Heart left ventricle (tissue), 16 donors: ENCODE data around the gene CFAP251. TPM values are rescaled to one million over a fixed set of nuclear protein-coding genes. Genes with fewer than 3 reads are reported as not detected.
"Not testable (repeated sequence)": the region's sequence is repeated elsewhere in the genome, so short reads cannot be mapped to it uniquely, and the experiment has no call there.

ENCODE experiments used
- ATAC-seq, 4 donors: fragments of 200-7000 bp; cut with Tn5 transposase; one replicate each; pipeline ENCODE4 v1.9.1; 2020 to 2022; ENCODE audit warnings: moderate library complexity in 4 of 4, mild to moderate bottlenecking in 3 of 4, moderate number of reproducible peaks in 1 of 4
- DNase-seq, 5 donors: peaks; one replicate each; pipeline ENCODE4 v3.0.0-alpha.2; 2020
- H3K27ac ChIP-seq, 12 donors: fragments of 200-600 bp; sonication (generic) in 4 of 12; one replicate each; pipeline versions ENCODE4 v1.5.0 to v1.8.0; 2016 to 2022; ENCODE audit warnings: mild to moderate bottlenecking in 2 of 12
- H3K27me3 ChIP-seq, 9 donors: fragments of 200-600 bp; sonication (generic) in 2 of 9; one replicate each; pipeline versions ENCODE4 v1.5.1 to v1.8.0; 2016 to 2022; ENCODE audit warnings: mild to moderate bottlenecking in 3 of 9
- H3K36me3 ChIP-seq, 9 donors: fragments of 200-600 bp; sonication (generic) in 2 of 9; one replicate each; pipeline versions ENCODE4 v1.5.0 to v1.8.0; 2018 to 2022; ENCODE audit warnings: mild to moderate bottlenecking in 2 of 9
- H3K4me1 ChIP-seq, 12 donors: fragments of 200-600 bp; sonication (generic) in 4 of 12; one replicate each; pipeline versions ENCODE4 v1.5.0 to v1.8.0; 2016 to 2022; ENCODE audit warnings: mild to moderate bottlenecking in 3 of 12
- H3K4me3 ChIP-seq, 12 donors: fragments of 200-600 bp; sonication (generic) in 4 of 12; one replicate each; pipeline versions ENCODE4 v1.5.0 to v1.8.0; 2017 to 2022; ENCODE audit warnings: mild to moderate bottlenecking in 9 of 12, moderate library complexity in 4 of 12
- H3K9me3 ChIP-seq, 12 donors: fragments of 200-600 bp; sonication (generic) in 4 of 12; one replicate each; pipeline versions ENCODE4 v1.5.0 to v1.8.0; 2016 to 2022; ENCODE audit warnings: mild to moderate bottlenecking in 1 of 12
- POLR2A ChIP-seq, 2 donors: fragments of 450-650 bp; IDR thresholded peaks; one replicate each; pipeline ENCODE4 v1.6.1; 2017; ENCODE audit warnings: antibody characterized with exemption in 2 of 2, mild to moderate bottlenecking in 2 of 2, moderate library complexity in 2 of 2
- WGBS, 4 donors: extraction: QIAGEN DNeasy Blood & Tissue Kit in 2 of 4; methylation state at CpG; one replicate each; pipeline versions ENCODE4 v1.1.5 to v1.1.7; 2013 to 2018; 5-methylcytosine and 5-hydroxymethylcytosine counted together
- intact Hi-C, 10 donors: fragments of 100-400 bp; cut with DNase I; formaldehyde crosslinking; loops; one replicate each; pipeline versions ENCODE4 v1.11.1 to v1.14.2; 2022
- polyA plus RNA-seq, 2 donors: library from polyadenylated mRNA; stranded (reverse); fragments of 200-250 nt; gene quantifications; one replicate each; pipeline ENCODE4 v1.2.3, GENCODE V29; 2013
- total RNA-seq, 9 donors: library from RNA; depleted of rRNA in 2 of 9; stranded (reverse); fragments of >200 nt in 2 of 9; fragmentation: NEBNext Ultra II Directional in 3 of 9; extraction: Animal tissue kit (Norgen Biotek cat#: 25700) in 3 of 9; gene quantifications; one replicate each; pipeline versions ENCODE4 v1.1.0 to v1.2.4, GENCODE V29; 2016 to 2023
- TF ChIP-seq, protein P1 (sequence below), 12 donors: fragments of 200-600 bp; sonication (generic) in 4 of 12; IDR thresholded peaks; one replicate each; pipeline versions ENCODE4 v1.5.0 to v1.8.0; 2018 to 2022; ENCODE audit warnings: antibody characterized with exemption in 12 of 12, mild to moderate bottlenecking in 5 of 12
- donor health status: ischemic (EF 13 %, LVEDD 7.1; RV severe dilation, severe dysfunction).
- donor health status: healthy with polysubstance abuse.
- donor health status: DM: no; HTN: yes; CAD: no.
- donor health status: DM: no; HTN: no; CAD: no.
- donor health status: ischemic (EF 25% LVEDD 6.9; RV normal size, moderate dysfunction).
- donor health status: ischemic (EF 25% LVEDD 5.7; RV mildly dilated, moderate dysfunction).
- donor health status: healthy.
- donor health status: DM: yes; HTN: yes; CAD: no.
- donor health status: ischemic (EF 35%, LVEDD 5.7; RV mildly dilated, moderate dysfunction).
- donor health status: nonischemic (EF 11% LVEDD 7.7; RV severe dilation, severe dysfunction).
- donor health status: DM: yes; HTN: yes; CAD: no.
- donor health status: PGD.
- donor health status: ischemic (EF 29% LVEDD 5.4; RV normal size, mild dysfunction).
- donor health status: nonischemic (EF 23%, LVEDD 6.1; RV moderate dilation, normal function).

CFAP251 gene
- total and polyA plus RNA-seq, 11 donors = 0.60 to 8.0 (median 1.4) TPM

DNA sequence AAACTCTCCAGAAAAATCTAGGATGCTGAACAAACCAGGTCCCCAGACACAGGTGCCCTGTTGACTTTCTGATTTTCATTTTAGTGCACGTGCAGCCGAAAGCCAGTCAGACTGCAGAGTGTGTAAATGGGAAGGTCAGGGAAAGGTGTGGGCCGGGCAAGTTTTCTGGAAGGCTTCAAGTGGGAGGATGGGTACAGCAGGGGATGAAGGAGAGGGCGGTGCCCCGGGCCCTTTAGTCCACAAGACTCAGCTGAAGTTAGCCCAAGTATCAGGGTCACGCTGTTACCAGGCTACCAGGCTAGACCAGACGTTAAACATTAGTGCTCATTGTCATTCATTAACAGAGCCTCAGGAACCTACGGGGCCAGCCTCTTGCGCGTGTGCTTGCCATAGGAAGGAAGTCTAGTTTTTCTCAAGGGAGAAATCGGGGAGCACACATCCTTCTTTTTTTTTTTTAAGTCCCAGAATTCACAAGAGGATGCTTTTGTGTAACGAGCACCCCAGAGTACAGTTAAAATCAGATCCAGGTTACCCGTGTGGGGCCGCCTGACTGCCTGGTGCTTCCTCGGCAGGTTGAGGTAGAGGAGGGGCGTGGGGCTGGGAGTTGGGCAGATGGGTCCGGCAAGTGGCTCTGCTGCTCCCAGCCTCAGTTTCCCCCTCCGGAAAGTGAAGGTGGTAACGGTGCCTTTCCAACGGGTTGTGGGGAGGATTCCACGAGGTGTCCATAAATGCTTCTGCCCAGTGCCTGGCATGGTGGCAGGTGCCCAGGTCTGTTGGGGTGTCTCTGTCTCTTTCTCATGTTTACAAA is 122.4 kb downstream of the CFAP251 start:
- H3K27me3 ChIP-seq = no peaks in the 10 kb centered on the region
- TF ChIP-seq, protein P1, sequence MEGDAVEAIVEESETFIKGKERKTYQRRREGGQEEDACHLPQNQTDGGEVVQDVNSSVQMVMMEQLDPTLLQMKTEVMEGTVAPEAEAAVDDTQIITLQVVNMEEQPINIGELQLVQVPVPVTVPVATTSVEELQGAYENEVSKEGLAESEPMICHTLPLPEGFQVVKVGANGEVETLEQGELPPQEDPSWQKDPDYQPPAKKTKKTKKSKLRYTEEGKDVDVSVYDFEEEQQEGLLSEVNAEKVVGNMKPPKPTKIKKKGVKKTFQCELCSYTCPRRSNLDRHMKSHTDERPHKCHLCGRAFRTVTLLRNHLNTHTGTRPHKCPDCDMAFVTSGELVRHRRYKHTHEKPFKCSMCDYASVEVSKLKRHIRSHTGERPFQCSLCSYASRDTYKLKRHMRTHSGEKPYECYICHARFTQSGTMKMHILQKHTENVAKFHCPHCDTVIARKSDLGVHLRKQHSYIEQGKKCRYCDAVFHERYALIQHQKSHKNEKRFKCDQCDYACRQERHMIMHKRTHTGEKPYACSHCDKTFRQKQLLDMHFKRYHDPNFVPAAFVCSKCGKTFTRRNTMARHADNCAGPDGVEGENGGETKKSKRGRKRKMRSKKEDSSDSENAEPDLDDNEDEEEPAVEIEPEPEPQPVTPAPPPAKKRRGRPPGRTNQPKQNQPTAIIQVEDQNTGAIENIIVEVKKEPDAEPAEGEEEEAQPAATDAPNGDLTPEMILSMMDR (IDR thresholded peaks at IDR 0.05) = no peak
- no peak for TF ChIP-seq POLR2A (IDR thresholded peaks at IDR 0.05)
- H3K36me3 ChIP-seq = peaks cover 0 to 84% (median 23%) of the 10 kb centered on the region in 9 donors
- WGBS, 4 donors = 74 to 87% (median 83%) methylated on average over 18 to 21 of the region's 21 CpGs
- intact Hi-C loops = loop anchor here in 1 of 10 donors (10.0 kb wide), 1 partner anchor 174 kb away; no protein-coding TSS in a partner anchor
- no peaks in the 10 kb centered on the region for H3K4me1 ChIP-seq
- H3K4me3 ChIP-seq = no peak overlapping the region
- DNase-seq (no peak), ATAC-seq (peak in 2 of 4 donors; percentile 33 to 51)
- no peaks in the 10 kb centered on the region for H3K9me3 ChIP-seq
- no peak overlapping the region for H3K27ac ChIP-seq

DNA sequence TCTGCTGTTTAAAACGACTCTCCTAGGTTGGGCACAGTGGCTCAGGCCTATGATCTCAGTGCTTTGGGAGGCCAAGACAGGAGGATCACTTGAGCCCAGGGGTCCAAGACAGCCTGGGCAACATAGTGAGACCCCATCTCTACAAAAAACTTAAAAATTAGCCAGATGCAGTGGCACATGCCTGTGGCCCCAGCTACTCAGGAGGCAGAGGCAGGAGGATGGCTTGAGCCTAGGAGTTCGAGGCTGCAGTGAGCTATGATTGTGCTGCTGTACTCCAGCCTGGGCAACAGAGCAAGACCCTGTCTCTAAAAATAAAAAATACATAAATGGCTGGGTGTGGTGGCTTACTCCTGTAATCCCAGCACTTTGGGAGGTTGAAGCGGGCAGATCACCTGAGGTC is 123.1 kb downstream of the CFAP251 start:
- H3K4me1 ChIP-seq, ATAC-seq, H3K27me3 ChIP-seq, DNase-seq, H3K4me3 ChIP-seq, H3K27ac ChIP-seq, H3K9me3 ChIP-seq: not testable (repeated sequence)
- peaks cover 0 to 84% (median 21%) of the 10 kb centered on the region in 9 donors for H3K36me3 ChIP-seq
- intact Hi-C loops = loop anchor here in 1 of 10 donors (10.0 kb wide), 1 partner anchor 173 kb away; no protein-coding TSS in a partner anchor
- WGBS, 4 donors = 95 to 100% (median 98%) methylated on average over 3 of the region's 3 CpGs

DNA sequence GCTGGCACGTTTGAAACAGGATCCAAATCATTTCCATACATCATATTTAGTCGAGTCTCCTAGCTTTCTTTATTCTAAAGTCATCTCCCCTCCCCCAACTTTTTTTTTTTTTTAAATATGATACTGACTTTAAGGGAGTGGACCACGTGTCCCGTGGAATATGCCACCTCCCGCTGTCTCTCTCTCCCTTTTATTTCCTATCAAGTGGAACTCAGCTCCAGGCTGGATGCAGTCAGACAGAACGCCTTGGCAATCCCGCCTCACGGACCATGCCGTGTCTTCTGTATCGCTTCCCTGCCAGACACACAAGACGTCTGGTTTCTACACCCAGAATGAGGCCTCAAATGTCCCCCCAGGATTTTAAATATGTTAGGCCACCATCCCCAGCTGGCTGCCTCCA is 124.5 kb downstream of the CFAP251 start:
- WGBS, 4 donors = 88 to 89% (median 88%) methylated on average over 11 of the region's 11 CpGs
- peaks cover 0 to 85% (median 16%) of the 10 kb centered on the region in 9 donors for H3K36me3 ChIP-seq

DNA sequence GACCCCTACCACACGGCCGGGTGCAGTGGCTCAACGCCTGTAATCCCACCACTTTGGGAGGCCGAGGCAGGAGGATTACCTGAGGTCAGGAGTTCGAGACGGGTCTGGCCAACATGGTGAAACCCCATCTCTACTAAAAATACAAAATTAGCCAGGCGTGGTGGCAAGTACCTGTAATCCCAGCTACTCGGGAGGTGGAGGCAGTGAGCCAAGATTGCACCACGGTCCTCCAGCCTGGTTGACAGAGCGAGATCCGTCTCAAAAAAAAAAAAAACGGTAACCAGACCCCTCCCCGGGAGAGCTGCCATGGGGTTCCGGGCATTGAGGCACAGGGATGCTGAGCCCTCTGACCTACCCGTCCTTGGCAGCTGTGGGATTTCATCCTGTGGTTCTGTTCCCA is 125.1 kb downstream of the CFAP251 start:
- Histone ChIP-seq H3K4me3 (no peak overlapping the region), H3K27ac (no peak overlapping the region), H3K4me1 (no peaks in the 10 kb centered on the region), H3K27me3 (no peaks in the 10 kb centered on the region), H3K9me3 (no peaks in the 10 kb centered on the region), H3K36me3 (peaks cover 0 to 81% (median 16%) of the 10 kb centered on the region in 9 donors)
- no peak for ATAC-seq
- no peak for TF ChIP-seq POLR2A (IDR thresholded peaks at IDR 0.05)
- 93 to 96% (median 94%) methylated on average over 15 of the region's 15 CpGs for WGBS, 4 donors
- no peak for DNase-seq
- intact Hi-C loops = loop anchor here in 1 of 10 donors (10.0 kb wide), 1 partner anchor 171 kb away; no protein-coding TSS in a partner anchor

More for the DNA sequence above, 124.5 kb downstream of the CFAP251 start:
- Histone ChIP-seq H3K4me3 (no peak overlapping the region), H3K27ac (no peak overlapping the region), H3K27me3 (no peaks in the 10 kb centered on the region), H3K4me1 (no peaks in the 10 kb centered on the region), H3K9me3 (no peaks in the 10 kb centered on the region)
- DNase-seq = no peak
- no peak for ATAC-seq
- TF ChIP-seq POLR2A (IDR thresholded peaks at IDR 0.05) = no peak
- TF ChIP-seq, protein P1 (IDR thresholded peaks at IDR 0.05) = no peak
- intact Hi-C loops = loop anchor here in 1 of 10 donors (10.0 kb wide), 1 partner anchor 172 kb away; no protein-coding TSS in a partner anchor

DNA sequence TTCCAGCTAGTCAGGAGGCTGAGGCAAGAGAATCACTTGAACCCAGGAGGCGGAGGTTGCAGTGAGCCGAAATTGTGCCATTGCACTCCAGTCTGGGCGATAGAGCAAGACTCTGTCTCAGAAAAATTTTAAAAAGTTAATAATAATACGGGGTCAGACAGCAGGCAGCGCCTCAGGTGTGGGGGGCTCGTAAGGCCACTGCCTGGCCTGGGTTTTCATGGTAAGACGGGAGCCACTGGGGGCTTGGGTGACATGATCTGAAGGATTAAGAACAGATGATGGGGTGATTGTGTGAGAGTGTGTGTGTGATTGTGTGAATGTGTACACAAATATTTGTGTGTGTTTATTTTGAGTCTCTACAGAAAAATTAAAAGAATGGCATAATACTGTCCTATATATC is 126.9 kb downstream of the CFAP251 start:
- WGBS, 4 donors = 96 to 97% (median 97%) methylated on average over 7 of the region's 7 CpGs
- Histone ChIP-seq H3K27me3 (no peaks in the 10 kb centered on the region), H3K4me1 (no peaks in the 10 kb centered on the region), H3K4me3 (no peak overlapping the region), H3K9me3 (no peaks in the 10 kb centered on the region), H3K36me3 (peaks cover 0 to 68% (median 16%) of the 10 kb centered on the region in 9 donors), H3K27ac (no peak overlapping the region)
- no peak for TF ChIP-seq POLR2A (IDR thresholded peaks at IDR 0.05)
- TF ChIP-seq, protein P1 (IDR thresholded peaks at IDR 0.05) = no peak
- intact Hi-C loops = loop anchor here in 1 of 10 donors (10.0 kb wide), 1 partner anchor 170 kb away; no protein-coding TSS in a partner anchor
- no peak for DNase-seq
- ATAC-seq = no peak
